Measurements from ENCODE around the gene IDUA.

IDUA gene

GRCh38 chr4:1010395-1011021, 23.7 kb downstream of the IDUA start:
- peaks cover 25 to 32% of the 10 kb centered on the region in 2 experiments for H3K27me3 ChIP-seq (ENCODE audit: control insufficient read depth in 1 of 2, insufficient read depth in 1 of 2, low read length in 2 of 2)
- H2AFZ ChIP-seq (ENCODE audit: low read depth, low read length): peak overlapping the region; percentile 88
- 13% methylated on average over 26 of the region's 36 CpGs for WGBS
- peaks cover 28% of the 10 kb centered on the region for H3K79me1 ChIP-seq (replicated peaks; ENCODE audit: low read length, poor library complexity, severe bottlenecking)
- DNase-seq: peak; percentile 93
- H2BK15ac ChIP-seq (ENCODE audit: low read depth, poor library complexity, severe bottlenecking): peak overlapping the region; percentile 95
- H3K14ac ChIP-seq (ENCODE audit: low read length in 2 of 2): peak overlapping the region in 1 of 2 experiments; percentile 64
- H3K4ac ChIP-seq (ENCODE audit: low read depth in 1 of 2, low read length in 2 of 2): peak overlapping the region in 1 of 2 experiments; percentile 67
- no peak overlapping the region for H2AK5ac ChIP-seq (ENCODE audit: low read length, severe bottlenecking)
- peak overlapping the region in 1 of 2 experiments; percentile 74 for H3K23ac ChIP-seq (ENCODE audit: low read length in 2 of 2)
- no peak overlapping the region for H3K27ac ChIP-seq (ENCODE audit: low read length, poor library complexity, severe bottlenecking)
- H3K18ac ChIP-seq (ENCODE audit: low read depth in 1 of 2, low read length in 2 of 2): peak overlapping the region in 1 of 2 experiments; percentile 81
- H2BK120ac ChIP-seq (ENCODE audit: low read depth, low read length): no peak overlapping the region
- peaks cover 6% of the 10 kb centered on the region for H3K9me3 ChIP-seq (ENCODE audit: control insufficient read depth, low read length)
- no peak overlapping the region for H4K91ac ChIP-seq (ENCODE audit: low read length)
- H2BK5ac ChIP-seq (ENCODE audit: low read depth, low read length, poor library complexity, severe bottlenecking): no peak overlapping the region
- no peak overlapping the region for H4K8ac ChIP-seq (ENCODE audit: low read length)
- H3K9ac ChIP-seq (ENCODE audit: low read length): peak overlapping the region; percentile 61
- H2BK12ac ChIP-seq (ENCODE audit: low read length in 2 of 2): peak overlapping the region in 1 of 2 experiments; percentile 88
- peaks cover 3 to 32% of the 10 kb centered on the region in 2 experiments for H3K36me3 ChIP-seq (ENCODE audit: control insufficient read depth in 1 of 2, insufficient read depth in 2 of 2, low read depth in 1 of 2, low read length in 2 of 2)
- H3K4me2 ChIP-seq (ENCODE audit: low read length, poor library complexity, severe bottlenecking): peak overlapping the region; percentile 98
- peak overlapping the region in 1 of 2 experiments; percentile 75 for H3K4me3 ChIP-seq (ENCODE audit: insufficient read depth in 1 of 2, low read depth in 1 of 2, low read length in 2 of 2)
- peaks cover 51% of the 10 kb centered on the region for H3K4me1 ChIP-seq (ENCODE audit: control insufficient read depth, insufficient read depth, low read depth, low read length)

DNA sequence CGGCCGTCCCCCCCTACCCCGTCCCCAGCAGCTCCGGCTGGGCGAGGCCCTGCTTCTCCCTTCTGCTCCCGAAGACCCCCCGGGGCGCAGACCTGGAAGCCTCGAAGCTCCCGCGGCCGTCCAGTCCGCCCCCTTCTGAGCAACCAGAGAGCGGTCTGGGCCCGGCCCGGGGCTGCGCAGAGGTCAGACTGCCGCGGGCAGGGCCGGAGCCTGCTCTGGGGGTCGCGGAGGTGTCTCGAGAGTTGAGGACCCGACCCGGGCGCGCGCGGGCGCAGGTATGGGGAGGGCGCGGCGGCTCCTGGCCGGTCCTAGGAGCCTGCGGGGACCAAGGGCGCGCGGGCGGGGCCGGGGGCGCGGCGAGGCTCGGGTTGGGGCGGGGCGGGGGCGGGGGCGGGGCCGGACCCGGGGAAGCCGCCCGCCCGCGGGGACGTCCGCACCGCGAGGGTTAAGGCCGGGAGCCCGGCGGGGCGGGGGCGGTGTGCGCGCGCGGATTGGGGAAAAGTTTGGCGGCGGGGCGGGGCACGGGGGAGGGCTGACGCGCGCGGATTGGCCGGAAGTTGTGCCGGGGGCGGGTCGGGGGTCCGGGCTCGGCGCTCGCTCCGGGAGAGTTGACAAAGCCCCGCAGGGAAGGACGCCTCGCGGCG, 24.3 kb downstream of the IDUA start, which contains the start of gene FGFRL1:
FGFRL1 (plus strand) TSS at position 605 of the 644 bp plus-strand sequence. CDS start 860 bp downstream, outside the sequence.
- Histone ChIP-seq H4K91ac (ENCODE audit: low read length) (no peak within 1 kb of the TSS), H3K4me1 (ENCODE audit: control insufficient read depth, insufficient read depth, low read depth, low read length) (peaks cover 54% of the 10 kb centered on the region), H2AK5ac (ENCODE audit: low read length, severe bottlenecking) (no peak within 1 kb of the TSS), H3K4me3 (ENCODE audit: insufficient read depth in 1 of 2, low read depth in 1 of 2, low read length in 2 of 2) (peak within 1 kb of the TSS; percentile 73 to 75), H2BK15ac (ENCODE audit: low read depth, poor library complexity, severe bottlenecking) (peak within 1 kb of the TSS; percentile 95), H3K4ac (ENCODE audit: low read depth in 1 of 2, low read length in 2 of 2) (peak within 1 kb of the TSS in 1 of 2 experiments; percentile 67), H3K4me2 (ENCODE audit: low read length, poor library complexity, severe bottlenecking) (peak within 1 kb of the TSS; percentile 98), H2AFZ (ENCODE audit: low read depth, low read length) (peak within 1 kb of the TSS; percentile 46), H3K18ac (ENCODE audit: low read depth in 1 of 2, low read length in 2 of 2) (peak within 1 kb of the TSS; percentile 61 to 68), H3K14ac (ENCODE audit: low read length in 2 of 2) (peak within 1 kb of the TSS in 1 of 2 experiments; percentile 1), H3K23ac (ENCODE audit: low read length in 2 of 2) (peak within 1 kb of the TSS in 1 of 2 experiments; percentile 74), H3K9ac (ENCODE audit: low read length) (peak within 1 kb of the TSS; percentile 65), H2BK120ac (ENCODE audit: low read depth, low read length) (peak within 1 kb of the TSS; percentile 92), H3K27ac (ENCODE audit: low read length, poor library complexity, severe bottlenecking) (no peak within 1 kb of the TSS), H3K27me3 (ENCODE audit: control insufficient read depth in 1 of 2, insufficient read depth in 1 of 2, low read length in 2 of 2) (peaks cover 22 to 29% of the 10 kb centered on the region in 2 experiments), H3K9me3 (ENCODE audit: control insufficient read depth, low read length) (peaks cover 6% of the 10 kb centered on the region), H4K8ac (ENCODE audit: low read length) (no peak within 1 kb of the TSS), H2BK12ac (ENCODE audit: low read length in 2 of 2) (peak within 1 kb of the TSS in 1 of 2 experiments; percentile 66), H3K79me1 (replicated peaks; ENCODE audit: low read length, poor library complexity, severe bottlenecking) (peaks cover 31% of the 10 kb centered on the region), H3K36me3 (ENCODE audit: control insufficient read depth in 1 of 2, insufficient read depth in 2 of 2, low read depth in 1 of 2, low read length in 2 of 2) (peaks cover 3 to 38% of the 10 kb centered on the region in 2 experiments), H2BK5ac (ENCODE audit: low read depth, low read length, poor library complexity, severe bottlenecking) (no peak within 1 kb of the TSS)
- DNase-seq: peak; percentile 88
- whole genome bisulfite sequencing: 2% methylated on average over 23 of the region's 89 CpGs

DNA sequence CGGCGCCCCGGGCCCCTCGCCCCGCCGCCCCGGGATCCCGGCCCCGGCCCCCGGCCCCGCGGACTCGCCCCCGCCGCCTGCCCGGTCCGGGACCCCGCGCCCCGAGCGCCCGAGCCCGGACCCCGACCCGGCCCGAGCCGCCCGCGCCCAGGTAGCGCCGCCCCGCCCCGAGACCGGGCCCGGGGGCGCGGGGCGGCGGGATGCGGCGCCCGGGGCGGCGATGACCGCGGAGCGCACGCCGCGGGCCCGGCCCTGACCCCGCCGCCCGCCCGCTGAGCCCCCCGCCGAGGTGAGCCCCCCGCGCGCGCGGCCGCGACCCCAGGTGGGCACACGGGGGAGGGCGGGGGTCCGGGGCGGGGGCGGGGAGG, 24.8 kb downstream of the IDUA start:
- WGBS: 0% methylated on average over 19 of the region's 69 CpGs
- Histone ChIP-seq H2BK15ac (ENCODE audit: low read depth, poor library complexity, severe bottlenecking) (no peak overlapping the region), H3K4me2 (ENCODE audit: low read length, poor library complexity, severe bottlenecking) (no peak overlapping the region)

More for the DNA sequence above, 24.8 kb downstream of the IDUA start:
- no peak overlapping the region for H4K8ac ChIP-seq (ENCODE audit: low read length)
- H3K36me3 ChIP-seq (ENCODE audit: control insufficient read depth in 1 of 2, insufficient read depth in 2 of 2, low read depth in 1 of 2, low read length in 2 of 2): peaks cover 3 to 43% of the 10 kb centered on the region in 2 experiments
- H3K14ac ChIP-seq (ENCODE audit: low read length in 2 of 2): no peak overlapping the region
- H3K27ac ChIP-seq (ENCODE audit: low read length, poor library complexity, severe bottlenecking): no peak overlapping the region
- H2BK120ac ChIP-seq (ENCODE audit: low read depth, low read length): peak overlapping the region; percentile 92
- H2AFZ ChIP-seq (ENCODE audit: low read depth, low read length): no peak overlapping the region
- H3K18ac ChIP-seq (ENCODE audit: low read depth in 1 of 2, low read length in 2 of 2): no peak overlapping the region
- H3K4me3 ChIP-seq (ENCODE audit: insufficient read depth in 1 of 2, low read depth in 1 of 2, low read length in 2 of 2): peak overlapping the region in 1 of 2 experiments; percentile 73
- no peak overlapping the region for H4K91ac ChIP-seq (ENCODE audit: low read length)
- no peak overlapping the region for H2BK12ac ChIP-seq (ENCODE audit: low read length in 2 of 2)
- DNase-seq: no peak
- no peak overlapping the region for H2AK5ac ChIP-seq (ENCODE audit: low read length, severe bottlenecking)
- H3K4me1 ChIP-seq (ENCODE audit: control insufficient read depth, insufficient read depth, low read depth, low read length): peaks cover 59% of the 10 kb centered on the region
- H3K9me3 ChIP-seq (ENCODE audit: control insufficient read depth, low read length): peaks cover 4% of the 10 kb centered on the region
- H3K4ac ChIP-seq (ENCODE audit: low read depth in 1 of 2, low read length in 2 of 2): no peak overlapping the region
- peaks cover 36% of the 10 kb centered on the region for H3K79me1 ChIP-seq (replicated peaks; ENCODE audit: low read length, poor library complexity, severe bottlenecking)
- peaks cover 22 to 24% of the 10 kb centered on the region in 2 experiments for H3K27me3 ChIP-seq (ENCODE audit: control insufficient read depth in 1 of 2, insufficient read depth in 1 of 2, low read length in 2 of 2)
- no peak overlapping the region for H2BK5ac ChIP-seq (ENCODE audit: low read depth, low read length, poor library complexity, severe bottlenecking)
- no peak overlapping the region for H3K9ac ChIP-seq (ENCODE audit: low read length)
- no peak overlapping the region for H3K23ac ChIP-seq (ENCODE audit: low read length in 2 of 2)

Data from mesenchymal stem cell (in vitro differentiated cells and primary cell).